Measurements from ENCODE around the gene DCHS1. TPM values are rescaled to one million over a fixed set of nuclear protein-coding genes. Genes with fewer than 3 reads are reported as not detected.
A peak's percentile ranks its signal among the peaks of the same experiment; 100 is the strongest.

The DCHS1 gene
- total and polyA plus RNA-seq, 2 experiments from 2014 or later: 1.1 to 6.4 TPM

DNA sequence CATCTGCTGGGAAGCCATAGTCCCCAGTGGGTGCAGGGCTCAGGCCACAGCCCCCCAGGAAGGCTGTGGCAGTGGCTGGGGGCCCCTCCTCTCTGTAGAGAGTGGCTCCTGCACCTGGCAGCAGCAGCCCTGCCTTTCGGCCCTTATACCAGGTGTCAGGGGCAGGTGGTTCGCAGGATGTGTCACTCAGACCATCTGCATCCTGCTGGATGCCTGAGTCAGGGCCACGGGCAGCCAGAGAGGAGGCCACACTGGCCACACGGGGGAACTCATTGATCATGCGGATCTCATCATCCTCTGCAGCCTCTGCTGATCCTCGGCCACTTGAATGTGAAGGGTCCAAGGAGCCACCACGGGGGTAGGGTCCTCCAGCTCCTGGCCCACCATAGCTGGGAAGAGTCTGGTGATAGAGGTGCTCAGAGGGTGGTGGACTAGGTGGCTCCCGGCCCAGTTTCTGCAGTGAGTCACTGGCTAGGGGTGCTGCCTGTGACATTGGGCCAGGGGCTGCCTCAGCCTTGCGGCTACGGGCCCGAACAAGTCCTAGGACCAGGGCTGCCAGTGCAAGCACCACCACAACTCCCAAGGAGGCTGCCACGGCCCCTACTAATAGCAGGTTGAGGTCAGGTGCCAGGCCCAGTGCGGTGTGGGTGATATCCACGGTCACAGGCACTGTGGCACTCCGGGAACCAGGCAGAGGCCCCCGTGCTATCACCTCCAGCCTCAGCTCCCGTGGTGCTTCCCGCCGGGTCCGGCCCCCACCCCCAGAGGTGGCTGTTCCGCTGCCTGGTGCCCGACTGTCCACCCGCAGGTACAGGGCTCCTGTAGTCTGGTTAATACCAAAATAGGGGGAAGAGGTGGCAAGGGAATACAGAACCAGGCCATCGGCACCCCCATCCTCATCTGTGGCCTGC is 33.1 kb downstream of the DCHS1 start:
- in situ Hi-C loops (cut with MboI): no loop called here
- Histone ChIP-seq H3K4me3 (no peak overlapping the region), H3K4me1 (ENCODE audit: insufficient read depth) (peaks cover 13% of the 10 kb centered on the region), H4K20me1 (ENCODE audit: insufficient read depth) (no peaks in the 10 kb centered on the region), H3K9me3 (ENCODE audit: low read depth) (no peaks in the 10 kb centered on the region), H3K27ac (no peak overlapping the region), H2AFZ (no peak overlapping the region), H3K4me2 (ENCODE audit: unreplicated experiment) (no peak overlapping the region), H3K36me3 (ENCODE audit: low read depth) (no peaks in the 10 kb centered on the region), H3K27me3 (replicated peaks; ENCODE audit: insufficient read depth) (no peaks in the 10 kb centered on the region), H3K79me2 (ENCODE audit: insufficient read depth) (peaks cover 5% of the 10 kb centered on the region; the same call in 1 of the 2 replicates), H3K9me2 (ENCODE audit: insufficient read depth) (no peaks in the 10 kb centered on the region), H3K9ac (no peak overlapping the region), H3F3A (ENCODE audit: insufficient read depth) (peaks cover 13% of the 10 kb centered on the region)
- TF ChIP-seq EZH2phosphoT487 (IDR thresholded peaks at IDR 0.05; ENCODE audit: insufficient read depth, low read depth) (no peak), EZH2 (IDR thresholded peaks at IDR 0.05; ENCODE audit: insufficient read depth, poor library complexity, severe bottlenecking) (no peak)
- no peak for DNase-seq
- 88 to 89% methylated on average over 21 to 24 of the region's 24 CpGs for WGBS, 2 experiments (ENCODE audit: low coverage in 1 of 2, low lambda C conversion rate in 2 of 2, missing lambda C conversion rate in 2 of 2)

DNA sequence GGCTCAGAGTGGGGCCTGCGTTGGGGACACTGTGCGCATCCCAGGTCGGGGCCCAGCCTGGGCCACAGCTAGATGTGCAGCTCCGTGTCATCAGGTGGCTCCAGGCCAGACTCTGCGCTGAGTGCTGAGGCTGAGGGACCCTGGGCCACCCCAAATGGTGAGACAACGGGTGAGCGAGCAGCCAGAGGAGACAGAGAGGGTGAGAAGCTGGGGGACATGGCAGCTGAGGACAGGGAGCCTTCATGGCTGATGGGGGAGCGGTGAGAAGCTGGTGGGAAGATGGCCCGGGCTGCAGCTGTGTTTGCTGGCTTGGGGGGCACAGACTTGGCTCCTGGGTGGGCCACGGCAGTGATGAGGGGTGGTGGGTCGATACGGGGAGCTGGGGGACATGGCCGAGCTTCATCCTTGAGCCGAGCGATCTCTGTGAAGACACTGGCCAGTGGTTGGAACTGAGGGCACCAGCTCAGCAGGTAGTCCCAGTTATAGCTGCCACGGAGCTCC is 33.8 kb downstream of the DCHS1 start:
- in situ Hi-C loops (cut with MboI): no loop called here
- TF ChIP-seq EZH2 (IDR thresholded peaks at IDR 0.05; ENCODE audit: insufficient read depth, poor library complexity, severe bottlenecking): no peak
- no peak for TF ChIP-seq EZH2phosphoT487 (IDR thresholded peaks at IDR 0.05; ENCODE audit: insufficient read depth, low read depth)
- H3K4me1 ChIP-seq (ENCODE audit: insufficient read depth): peaks cover 18% of the 10 kb centered on the region
- no peaks in the 10 kb centered on the region for H3K27me3 ChIP-seq (replicated peaks; ENCODE audit: insufficient read depth)
- no peak overlapping the region for H3K4me3 ChIP-seq
- no peaks in the 10 kb centered on the region for H3K9me2 ChIP-seq (ENCODE audit: insufficient read depth)
- H3K4me2 ChIP-seq (ENCODE audit: unreplicated experiment): no peak overlapping the region
- 84 to 94% methylated on average over 12 to 16 of the region's 16 CpGs for WGBS, 2 experiments (ENCODE audit: low coverage in 1 of 2, low lambda C conversion rate in 2 of 2, missing lambda C conversion rate in 2 of 2)
- H4K20me1 ChIP-seq (ENCODE audit: insufficient read depth): no peaks in the 10 kb centered on the region
- H3K27ac ChIP-seq: no peak overlapping the region
- H3K9me3 ChIP-seq (ENCODE audit: low read depth): no peaks in the 10 kb centered on the region
- H3K9ac ChIP-seq: no peak overlapping the region
- H3K79me2 ChIP-seq (ENCODE audit: insufficient read depth): peaks cover 12% of the 10 kb centered on the region; the same call in 1 of the 2 replicates
- no peak overlapping the region for H2AFZ ChIP-seq
- H3K36me3 ChIP-seq (ENCODE audit: low read depth): no peaks in the 10 kb centered on the region
- DNase-seq: no peak
- peaks cover 14% of the 10 kb centered on the region for H3F3A ChIP-seq (ENCODE audit: insufficient read depth)

DNA sequence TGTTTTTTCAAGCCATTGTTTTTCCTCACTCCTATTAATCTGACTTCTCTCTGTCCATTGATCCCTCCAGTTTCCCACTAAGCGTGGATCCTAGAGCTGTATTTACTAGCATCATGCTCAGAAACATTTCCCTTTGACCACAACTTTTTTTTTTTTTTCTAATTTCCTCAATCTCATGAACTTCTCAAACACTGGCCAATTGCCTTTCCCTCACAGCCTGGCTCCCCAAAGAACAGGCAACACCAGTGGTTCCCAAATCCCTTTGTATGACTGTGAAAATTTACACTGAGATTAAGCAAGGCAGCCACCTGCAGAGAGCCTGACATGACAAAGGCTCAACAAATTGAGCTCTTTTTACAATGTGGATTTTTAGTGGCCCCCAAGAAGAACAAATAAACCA is 35.0 kb downstream of the DCHS1 start:
- H3F3A ChIP-seq (ENCODE audit: insufficient read depth): peaks cover 14% of the 10 kb centered on the region
- peaks cover 15% of the 10 kb centered on the region; the same call in 1 of the 2 replicates for H3K79me2 ChIP-seq (ENCODE audit: insufficient read depth)
- DNase-seq: no peak
- H3K27me3 ChIP-seq (replicated peaks; ENCODE audit: insufficient read depth): no peaks in the 10 kb centered on the region
- 91 to 100% methylated on average over 1 of the region's 1 CpG for WGBS, 2 experiments (ENCODE audit: low coverage in 1 of 2, low lambda C conversion rate in 2 of 2, missing lambda C conversion rate in 2 of 2)
- H3K4me3 ChIP-seq: no peak overlapping the region
- H3K9me3 ChIP-seq (ENCODE audit: low read depth): no peaks in the 10 kb centered on the region
- no peak overlapping the region for H3K27ac ChIP-seq
- no peak overlapping the region for H3K4me2 ChIP-seq (ENCODE audit: unreplicated experiment)
- no peaks in the 10 kb centered on the region for H3K9me2 ChIP-seq (ENCODE audit: insufficient read depth)
- peaks cover 18% of the 10 kb centered on the region for H3K4me1 ChIP-seq (ENCODE audit: insufficient read depth)
- H2AFZ ChIP-seq: no peak overlapping the region
- no peaks in the 10 kb centered on the region for H4K20me1 ChIP-seq (ENCODE audit: insufficient read depth)
- in situ Hi-C loops (cut with MboI): no loop called here
- no peak overlapping the region for H3K9ac ChIP-seq
- no peaks in the 10 kb centered on the region for H3K36me3 ChIP-seq (ENCODE audit: low read depth)
- TF ChIP-seq EZH2 (IDR thresholded peaks at IDR 0.05; ENCODE audit: insufficient read depth, poor library complexity, severe bottlenecking) (no peak), EZH2phosphoT487 (IDR thresholded peaks at IDR 0.05; ENCODE audit: insufficient read depth, low read depth) (no peak)

DNA sequence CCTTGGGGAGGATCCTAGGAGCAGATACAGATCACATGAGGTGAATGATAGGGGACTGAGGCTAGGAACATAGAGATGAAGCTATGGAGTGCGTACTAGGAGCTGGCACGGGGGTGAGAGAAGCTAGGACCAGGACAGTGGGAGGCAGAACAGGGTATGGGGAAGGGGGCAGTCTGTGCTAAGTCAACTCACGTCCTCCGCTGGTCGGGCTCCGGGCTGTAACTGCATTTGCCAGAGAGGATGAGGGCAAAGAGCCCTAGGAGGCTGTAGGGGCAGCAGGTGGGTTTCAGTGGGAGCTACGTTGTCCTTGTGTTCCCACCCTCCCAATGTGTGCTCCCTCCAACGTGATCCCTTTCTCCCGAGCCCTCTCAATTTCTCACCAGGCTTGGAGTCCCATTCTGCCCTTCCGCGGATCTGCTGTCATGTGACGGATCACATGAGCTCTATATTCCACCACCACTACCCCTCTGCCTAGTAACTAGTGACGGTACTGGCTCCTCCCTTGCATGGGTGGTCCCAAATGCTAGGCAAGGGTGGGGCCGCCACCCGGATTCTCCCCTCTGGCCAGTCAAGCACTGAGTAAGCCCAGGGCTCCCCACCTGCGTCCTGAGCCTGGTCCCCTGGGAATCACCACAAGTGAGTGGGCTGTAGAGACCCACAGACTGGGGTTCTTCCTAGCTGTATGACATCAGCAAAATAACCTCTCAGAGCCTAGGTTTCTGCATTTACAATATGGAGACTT is 36.4 kb downstream of the DCHS1 start, which contains the start of gene TPP1:
TSS of gene TPP1 (minus strand) at position 419 of the 742 bp plus-strand sequence. CDS start at position 397, 22 bp downstream.
- TF ChIP-seq EZH2 (IDR thresholded peaks at IDR 0.05; ENCODE audit: insufficient read depth, poor library complexity, severe bottlenecking) (no peak), EZH2phosphoT487 (IDR thresholded peaks at IDR 0.05; ENCODE audit: insufficient read depth, low read depth) (no peak)
- DNase-seq: peak; percentile 96
- H3K27me3 ChIP-seq (replicated peaks; ENCODE audit: insufficient read depth): no peaks in the 10 kb centered on the region
- no peaks in the 10 kb centered on the region for H3K9me2 ChIP-seq (ENCODE audit: insufficient read depth)
- peak within 1 kb of the TSS; percentile 73 for H3K27ac ChIP-seq
- peak within 1 kb of the TSS; percentile 97 for H3K4me2 ChIP-seq (ENCODE audit: unreplicated experiment)
- WGBS, 2 experiments (ENCODE audit: low coverage in 1 of 2, low lambda C conversion rate in 2 of 2, missing lambda C conversion rate in 2 of 2): 0 to 3% methylated on average over 16 of the region's 16 CpGs
- H4K20me1 ChIP-seq (ENCODE audit: insufficient read depth): no peaks in the 10 kb centered on the region
- H3F3A ChIP-seq (ENCODE audit: insufficient read depth): peaks cover 14% of the 10 kb centered on the region
- H3K36me3 ChIP-seq (ENCODE audit: low read depth): no peaks in the 10 kb centered on the region
- H3K9ac ChIP-seq: peak within 1 kb of the TSS; percentile 87
- H3K9me3 ChIP-seq (ENCODE audit: low read depth): no peaks in the 10 kb centered on the region
- H2AFZ ChIP-seq: peak within 1 kb of the TSS; percentile 90
- in situ Hi-C loops (cut with MboI): no loop called here
- peaks cover 18% of the 10 kb centered on the region for H3K4me1 ChIP-seq (ENCODE audit: insufficient read depth)
- peak within 1 kb of the TSS; percentile 84 for H3K4me3 ChIP-seq
- peaks cover 15% of the 10 kb centered on the region; the same call in 1 of the 2 replicates for H3K79me2 ChIP-seq (ENCODE audit: insufficient read depth)
